IMR-90 (cell line): ENCODE data around the gene CELSR1. TPM values are rescaled to one million over a fixed set of nuclear protein-coding genes. Genes with fewer than 3 reads are reported as not detected.

Experiments used
- ATAC-seq: fragments of 200-7000 bp; cut with Tn5 transposase; 2 replicates; pipeline ENCODE4 v1.9.1; 2020; ENCODE audit warnings: low read depth, mild to moderate bottlenecking, moderate library complexity
- BruUV-seq: library from RNA; stranded (reverse); fragments of 400-500 nt; replicated peaks from 2 replicates; lab custom pipeline; 2021; lab: Mats Ljungman, UMichigan
- CTCF ChIA-PET: fragments of 300-600 bp; formaldehyde crosslinking; extraction: SDS; loops from one replicate; lab custom pipeline; 2021; ENCODE audit warnings: antibody characterized with exemption; lab: Yijun Ruan, JAX
- POLR2A ChIA-PET: fragments of 300-600 bp; sonication (Branson Sonifier 250); formaldehyde crosslinking; loops from one replicate; lab custom pipeline; 2022; ENCODE audit warnings: antibody characterized with exemption; ENCODE audit not compliant: unreplicated experiment; lab: Charles Lee
- DNase-seq: peaks from one replicate; pipeline ENCODE4 v3.0.0; 2013
- H2AFZ ChIP-seq: replicated peaks from 2 replicates; pipeline ENCODE3; 2013; ENCODE audit warnings: low read length, mild to moderate bottlenecking; ENCODE audit not compliant: poor library complexity
- H2AK5ac ChIP-seq: 2 replicates; pipeline ENCODE4 v1.6.1; 2013; ENCODE audit warnings: low read depth, low read length, inconsistent platforms
- H2AK9ac ChIP-seq: replicated peaks from 2 replicates; pipeline ENCODE3; 2013; ENCODE audit warnings: mild to moderate bottlenecking, low read depth, low read length, moderate library complexity; ENCODE audit not compliant: poor library complexity
- H2BK120ac ChIP-seq: 2 replicates; pipeline ENCODE4 v1.6.1; 2013; ENCODE audit warnings: low read depth, low read length, inconsistent platforms
- H2BK15ac ChIP-seq: 3 replicates; pipeline ENCODE4 v1.6.1; 2013; ENCODE audit warnings: low read depth, low read length, inconsistent platforms
- H2BK20ac ChIP-seq: 2 replicates; pipeline ENCODE4 v1.6.1; 2013; ENCODE audit warnings: low read depth, mild to moderate bottlenecking, inconsistent platforms, low read length, moderate library complexity
- H2BK5ac ChIP-seq: 2 replicates; pipeline ENCODE4 v1.6.1; 2013; ENCODE audit warnings: mild to moderate bottlenecking, low read depth, low read length, inconsistent platforms; ENCODE audit not compliant: poor library complexity, severe bottlenecking
- H3K14ac ChIP-seq: replicated peaks from 2 replicates; pipeline ENCODE4 v1.6.1; 2013; ENCODE audit warnings: low read depth, low read length, inconsistent platforms
- H3K18ac ChIP-seq: 2 replicates; pipeline ENCODE4 v1.6.1; 2013; ENCODE audit warnings: low read depth, low read length, control low read depth
- H3K23ac ChIP-seq: 2 replicates; pipeline ENCODE4 v1.6.1; 2013; ENCODE audit warnings: low read depth, low read length, inconsistent platforms
- H3K27ac ChIP-seq: 2 replicates; pipeline ENCODE4 v1.5.1; 2013; ENCODE audit warnings: mild to moderate bottlenecking, control low read depth, low read length; ENCODE audit not compliant: insufficient read depth
- H3K27me3 ChIP-seq: 2 replicates; pipeline ENCODE4 v1.6.1; 2013; ENCODE audit warnings: low read length; ENCODE audit not compliant: control insufficient read depth, insufficient read depth
- H3K36me3 ChIP-seq: 2 replicates; pipeline ENCODE4 v1.6.1; 2013; ENCODE audit warnings: low read length, mixed read lengths; ENCODE audit not compliant: control insufficient read depth, insufficient read depth
- H3K4ac ChIP-seq: 2 replicates; pipeline ENCODE4 v1.6.1; 2013; ENCODE audit warnings: low read depth, low read length, inconsistent platforms
- H3K4me1 ChIP-seq: 2 replicates; pipeline ENCODE4 v1.6.1; 2013; ENCODE audit warnings: low read length, mixed read lengths; ENCODE audit not compliant: control insufficient read depth, insufficient read depth
- H3K4me2 ChIP-seq: 2 replicates; pipeline ENCODE4 v1.6.1; 2013; ENCODE audit warnings: low read depth, mild to moderate bottlenecking, control low read depth, low read length, moderate library complexity
- H3K4me3 ChIP-seq: 2 replicates; pipeline ENCODE4 v1.5.1; 2013; ENCODE audit warnings: low read depth, mild to moderate bottlenecking, control low read depth, low read length, moderate library complexity; ENCODE audit not compliant: insufficient read depth
- H3K56ac ChIP-seq: 2 replicates; pipeline ENCODE4 v1.6.1; 2013; ENCODE audit warnings: low read length, inconsistent platforms; ENCODE audit not compliant: insufficient read depth; ENCODE audit errors: extremely low read depth
- H3K79me1 ChIP-seq, 2 experiments: 2 replicates each; pipeline ENCODE4 v1.6.1; 2013; ENCODE audit warnings: low read length in 2 of 2, inconsistent platforms in 1 of 2, low read depth in 1 of 2
- H3K9ac ChIP-seq: 2 replicates; pipeline ENCODE4 v1.6.1; 2013; ENCODE audit warnings: low read depth, low read length, control low read depth
- H3K9me1 ChIP-seq: 2 replicates; pipeline ENCODE4 v1.6.1; 2013; ENCODE audit warnings: low read length, inconsistent platforms; ENCODE audit not compliant: insufficient read depth
- H3K9me3 ChIP-seq: 2 replicates; pipeline ENCODE4 v1.6.1; 2013; ENCODE audit warnings: low read length; ENCODE audit not compliant: control insufficient read depth, insufficient read depth
- H4K20me1 ChIP-seq: 2 replicates; pipeline ENCODE4 v1.6.1; 2013; ENCODE audit warnings: low read length, inconsistent platforms; ENCODE audit not compliant: insufficient read depth
- H4K5ac ChIP-seq: 2 replicates; pipeline ENCODE4 v1.6.1; 2013; ENCODE audit warnings: mild to moderate bottlenecking, low read depth, low read length, control low read depth
- H4K8ac ChIP-seq, 2 experiments: 2 replicates each; pipeline ENCODE4 v1.6.1; 2013; ENCODE audit warnings: low read depth in 2 of 2, low read length in 2 of 2, control low read depth in 1 of 2, inconsistent platforms in 1 of 2
- H4K91ac ChIP-seq: 2 replicates; pipeline ENCODE4 v1.6.1; 2013; ENCODE audit warnings: low read depth, low read length, inconsistent platforms; ENCODE audit not compliant: insufficient read depth
- CEBPB ChIP-seq: IDR thresholded peaks from 2 replicates; pipeline ENCODE4 v1.6.1; 2012; ENCODE audit warnings: low read depth, low read length, improper control_type of control experiment
- CHD1 ChIP-seq: IDR thresholded peaks from 2 replicates; pipeline ENCODE4 v1.6.1; 2012; ENCODE audit warnings: low read depth, low read length, improper control_type of control experiment
- MXI1 ChIP-seq: IDR thresholded peaks from 2 replicates; pipeline ENCODE4 v1.6.1; 2012; ENCODE audit warnings: low read depth, mild to moderate bottlenecking, low read length, moderate library complexity, borderline replicate concordance
- NFE2L2 ChIP-seq: fragments of 150-350 bp; IDR thresholded peaks from 2 replicates; pipeline ENCODE4 v1.6.1; 2016; ENCODE audit warnings: low read depth, mild to moderate bottlenecking, low read length
- POLR2A ChIP-seq: IDR thresholded peaks from 2 replicates; pipeline ENCODE4 v1.6.1; 2012; ENCODE audit warnings: mild to moderate bottlenecking, low read depth, low read length
- RAD21 ChIP-seq: IDR thresholded peaks from 2 replicates; pipeline ENCODE4 v1.6.1; 2012; ENCODE audit warnings: low read length, improper control_type of control experiment
- RCOR1 ChIP-seq: IDR thresholded peaks from 2 replicates; pipeline ENCODE4 v1.6.1; 2012; ENCODE audit warnings: mild to moderate bottlenecking, low read length, improper control_type of control experiment; ENCODE audit not compliant: insufficient replicate concordance
- SMC3 ChIP-seq: fragments of 150-350 bp; IDR thresholded peaks from 2 replicates; pipeline ENCODE4 v1.6.1; 2016; ENCODE audit warnings: low read depth, mild to moderate bottlenecking, antibody characterized with exemption, low read length, moderate library complexity
- WGBS, 2 experiments: methylation state at CpG; one replicate each; pipeline versions ENCODE4 v1.1.5 to v1.1.7; 2013; ENCODE audit warnings: missing lambda C conversion rate in 2 of 2; ENCODE audit not compliant: insufficient read length in 1 of 2; ENCODE audit errors: extremely low coverage in 2 of 2; 5-methylcytosine and 5-hydroxymethylcytosine counted together
- dilution Hi-C: fragments of 300-500 bp; cut with HindIII; formaldehyde crosslinking; loops from one replicate; pipeline ENCODE4 v1.14.3; 2018; ENCODE audit warnings: low sequenced_read_pairs; ENCODE audit not compliant: unreplicated experiment
- in situ Hi-C: fragments of 300-500 bp; cut with MboI; formaldehyde crosslinking; loops from 3 replicates; pipeline ENCODE4 v1.14.3; 2019; ENCODE audit warnings: low sequenced_read_pairs, inconsistent platforms, mixed read lengths
- intact Hi-C: fragments of 100-400 bp; cut with micrococcal nuclease; formaldehyde crosslinking; loops from 2 replicates; pipeline ENCODE4 v1.10.0; 2022
- polyA plus RNA-seq, 3 experiments: library from polyadenylated mRNA; depleted of rRNA; stranded (reverse); fragments of >200 nt; gene quantifications; 2 replicates each; pipeline ENCODE4 v1.2.3, GENCODE V29; 2012; ENCODE audit warnings: low replicate concordance in 1 of 3
- total RNA-seq: library from RNA; depleted of rRNA; stranded (reverse); fragments of >200 nt; gene quantifications from 2 replicates; pipeline ENCODE4 v1.2.3, GENCODE V29; 2012
- TF ChIP-seq, protein P1 (sequence below): fragments of 150-350 bp; IDR thresholded peaks from 2 replicates; pipeline ENCODE4 v1.6.1; 2016; ENCODE audit warnings: low read depth, mild to moderate bottlenecking, low read length, moderate library complexity, borderline replicate concordance

CELSR1 gene
- total and polyA plus RNA-seq, 2 of the 4 experiments (the other 2 are of a cell fraction), result 0.36 to 0.82 TPM

DNA sequence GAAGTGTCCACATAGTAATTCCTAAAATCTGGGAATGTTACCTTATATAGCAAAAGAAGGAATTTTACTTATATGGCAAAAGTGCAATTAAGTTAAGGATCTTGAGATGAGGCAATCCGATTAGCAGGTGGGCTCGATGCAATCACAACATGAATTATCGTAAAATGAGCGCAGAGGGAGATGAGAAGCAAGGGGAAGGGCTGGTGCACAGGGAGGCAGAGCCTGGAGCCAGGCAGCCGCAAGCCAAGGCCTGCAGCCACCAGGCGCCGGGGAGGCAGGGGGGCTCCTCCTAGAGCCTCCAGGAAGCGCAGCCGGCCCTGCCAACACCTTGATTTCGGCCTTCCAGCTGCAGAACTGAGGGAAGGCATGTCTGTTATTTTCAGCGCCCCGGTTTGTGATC lies 85.7 kb downstream of the CELSR1 start:
- Histone ChIP-seq H3K4ac (no peak overlapping the region), H2BK20ac (no peak overlapping the region), H3K14ac (no peak overlapping the region), H3K79me1 (no peaks in the 10 kb centered on the region), H3K36me3 (no peaks in the 10 kb centered on the region), H3K27ac (no peak overlapping the region), H4K8ac (no peak overlapping the region), H3K4me3 (no peak overlapping the region), H3K23ac (no peak overlapping the region), H2AK5ac (no peak overlapping the region), H2AK9ac (no peak overlapping the region), H2AFZ (no peak overlapping the region), H3K9ac (no peak overlapping the region), H2BK120ac (no peak overlapping the region), H3K56ac (no peak overlapping the region), H3K27me3 (peaks cover 59% of the 10 kb centered on the region), H3K4me1 (no peaks in the 10 kb centered on the region), H3K4me2 (no peak overlapping the region), H2BK5ac (no peak overlapping the region), H4K5ac (no peak overlapping the region), H3K9me3 (no peaks in the 10 kb centered on the region), H3K9me1 (no peaks in the 10 kb centered on the region), H3K18ac (no peak overlapping the region), H4K20me1 (no peaks in the 10 kb centered on the region), H2BK15ac (no peak overlapping the region), H4K91ac (no peak overlapping the region)
- in situ Hi-C loops (no loop called here), intact Hi-C loops (no loop called here), dilution Hi-C loops (no loop called here)
- DNase-seq (no peak), ATAC-seq (no peak)
- BruUV-seq, result no TSS peak
- CTCF ChIA-PET, result no interaction called here
- WGBS, 2 experiments, result 88% methylated on average over 10 of the region's 12 CpGs; no CpG with 5 or more reads in 1 of the 2 experiments
- POLR2A ChIA-PET, result no interaction called here
- TF ChIP-seq, protein P1, sequence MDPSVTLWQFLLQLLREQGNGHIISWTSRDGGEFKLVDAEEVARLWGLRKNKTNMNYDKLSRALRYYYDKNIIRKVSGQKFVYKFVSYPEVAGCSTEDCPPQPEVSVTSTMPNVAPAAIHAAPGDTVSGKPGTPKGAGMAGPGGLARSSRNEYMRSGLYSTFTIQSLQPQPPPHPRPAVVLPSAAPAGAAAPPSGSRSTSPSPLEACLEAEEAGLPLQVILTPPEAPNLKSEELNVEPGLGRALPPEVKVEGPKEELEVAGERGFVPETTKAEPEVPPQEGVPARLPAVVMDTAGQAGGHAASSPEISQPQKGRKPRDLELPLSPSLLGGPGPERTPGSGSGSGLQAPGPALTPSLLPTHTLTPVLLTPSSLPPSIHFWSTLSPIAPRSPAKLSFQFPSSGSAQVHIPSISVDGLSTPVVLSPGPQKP, result no peak
- no peak for TF ChIP-seq MXI1
- TF ChIP-seq RCOR1, result no peak
- TF ChIP-seq RAD21, result no peak
- TF ChIP-seq POLR2A, result no peak
- TF ChIP-seq NFE2L2, result no peak
- TF ChIP-seq CHD1, result no peak
- no peak for TF ChIP-seq SMC3
- no peak for TF ChIP-seq CEBPB
